GM12891 (cell line): ENCODE data around the gene CDK11A.
"Not testable (repeated sequence)": the region's sequence is repeated elsewhere in the genome, so short reads cannot be mapped to it uniquely, and the experiment has no call there.

ENCODE experiments used
- PAX5 ChIP-seq: IDR thresholded peaks from 2 replicates; pipeline ENCODE4 v1.6.1; 2011; ENCODE audit warnings: low read length, moderate library complexity, mild to moderate bottlenecking; ENCODE audit not compliant: insufficient read depth, severe bottlenecking
- POLR2A ChIP-seq: IDR thresholded peaks from 2 replicates; pipeline ENCODE4 v1.6.1; 2011; ENCODE audit warnings: low read depth, low read length, control low read depth
- POLR2AphosphoS5 ChIP-seq: IDR thresholded peaks from 2 replicates; pipeline ENCODE4 v1.6.1; 2011; ENCODE audit warnings: low read depth, low read length, control low read depth
- TAF1 ChIP-seq: IDR thresholded peaks from 2 replicates; pipeline ENCODE4 v1.6.1; 2011; ENCODE audit warnings: low read depth, low read length, control low read depth

GRCh38 chr1:1749941-1750340, 25.8 kb upstream of the CDK11A start:
- TF ChIP-seq POLR2AphosphoS5, TAF1, POLR2A, PAX5: not testable (repeated sequence)
